Esophagus muscularis mucosa (tissue), 4 donors: Measurements from ENCODE around the gene RASL10A.

Source experiments
- CTCF ChIP-seq, 3 experiments: fragments of 200-600 bp in 2 of 3; fragments of 450-650 bp in 1 of 3; sonication (generic) in 2 of 3; IDR thresholded peaks; one replicate each; pipeline ENCODE4 v1.5.1; 2017 to 2019; ENCODE audit warnings: antibody characterized with exemption in 3 of 3, mild to moderate bottlenecking in 2 of 3, moderate library complexity in 1 of 3
- EP300 ChIP-seq: sonication (generic); formaldehyde crosslinking; IDR thresholded peaks from one replicate; pipeline ENCODE4 v1.6.1; 2017; ENCODE audit warnings: antibody characterized with exemption
- POLR2A ChIP-seq: fragments of 450-650 bp; IDR thresholded peaks from one replicate; pipeline ENCODE4 v1.6.1; 2017; ENCODE audit warnings: antibody characterized with exemption, moderate library complexity, mild to moderate bottlenecking, low read depth
- POLR2AphosphoS5 ChIP-seq, 2 donors: sonication (generic); formaldehyde crosslinking; IDR thresholded peaks; one replicate each; pipeline ENCODE4 v1.6.1; 2017; ENCODE audit warnings: antibody characterized with exemption in 2 of 2

DNA sequence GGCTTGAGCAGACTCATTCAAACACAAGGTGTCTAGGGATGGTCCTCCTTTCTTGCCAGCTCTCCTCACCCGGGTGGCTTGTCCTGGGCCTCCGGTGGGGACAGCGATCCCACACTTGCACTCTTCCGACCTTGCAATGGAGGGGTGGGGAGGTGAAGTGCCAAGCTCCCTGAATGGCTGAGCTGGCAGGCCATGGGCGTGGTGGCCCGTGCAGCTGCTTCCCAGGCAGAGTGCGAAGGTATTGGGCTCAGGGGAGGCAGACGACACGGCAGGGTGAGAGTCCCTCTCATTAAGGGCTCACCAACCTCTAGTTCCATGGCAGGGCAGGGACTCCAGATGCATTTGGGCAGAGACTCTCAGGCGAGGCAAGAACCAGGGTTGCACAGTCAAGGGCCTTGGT, 11.0 kb upstream of the RASL10A start:
- TF ChIP-seq CTCF (IDR thresholded peaks at IDR 0.05) (no peak), POLR2AphosphoS5 (IDR thresholded peaks at IDR 0.05) (no peak), EP300 (no peak), POLR2A (no peak)
